Measurements from ENCODE around the gene APOBR.

The APOBR gene

DNA sequence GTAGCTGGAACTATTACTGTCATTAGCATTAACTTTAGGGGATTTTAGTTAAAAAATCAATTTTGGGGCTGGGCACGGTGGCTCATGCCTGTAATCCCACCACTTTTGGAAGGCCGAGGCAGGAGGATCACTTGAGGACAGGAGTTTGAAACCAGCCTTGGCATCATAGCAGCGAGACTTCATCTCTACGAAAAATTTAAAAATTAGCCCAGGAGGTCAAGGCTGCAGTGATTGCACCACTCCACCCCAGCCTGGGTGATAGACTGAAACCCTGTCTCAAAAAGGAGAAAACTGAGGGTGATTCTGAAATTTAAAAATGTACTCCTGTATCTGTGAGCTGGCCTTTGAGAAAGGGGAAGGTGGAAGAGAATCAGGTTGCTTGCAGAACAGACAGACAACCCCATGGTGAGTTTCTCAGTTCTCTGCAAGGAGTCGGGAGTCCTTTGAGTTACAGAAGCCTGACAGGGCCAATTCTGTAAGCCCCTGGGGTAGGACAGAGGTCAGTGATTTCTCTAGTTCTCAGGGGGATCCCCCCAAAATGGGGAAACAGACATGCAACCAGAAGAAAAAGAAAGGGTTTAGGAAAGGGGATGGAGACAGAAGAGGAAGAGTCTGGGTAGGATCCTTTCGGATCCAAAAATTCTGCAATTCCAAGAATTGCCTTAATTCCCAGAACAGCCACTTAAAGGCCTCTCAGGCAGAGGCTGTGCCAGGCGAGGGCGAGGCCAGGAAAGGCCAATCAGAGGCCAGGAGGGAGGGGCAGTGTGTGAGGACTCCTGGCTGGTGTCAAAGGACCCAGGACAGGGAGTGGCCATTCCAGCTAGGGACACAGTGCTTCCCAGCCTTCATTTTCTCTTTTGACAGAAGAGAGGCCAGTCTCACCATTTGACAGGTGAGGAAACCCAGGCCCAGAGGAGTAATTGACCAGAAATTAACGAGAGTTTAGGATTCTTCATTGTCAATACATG, 37.6 kb downstream of the APOBR start:
- H3K4me3 ChIP-seq (ENCODE audit: low read length): no peak overlapping the region
- TF ChIP-seq, protein P1, sequence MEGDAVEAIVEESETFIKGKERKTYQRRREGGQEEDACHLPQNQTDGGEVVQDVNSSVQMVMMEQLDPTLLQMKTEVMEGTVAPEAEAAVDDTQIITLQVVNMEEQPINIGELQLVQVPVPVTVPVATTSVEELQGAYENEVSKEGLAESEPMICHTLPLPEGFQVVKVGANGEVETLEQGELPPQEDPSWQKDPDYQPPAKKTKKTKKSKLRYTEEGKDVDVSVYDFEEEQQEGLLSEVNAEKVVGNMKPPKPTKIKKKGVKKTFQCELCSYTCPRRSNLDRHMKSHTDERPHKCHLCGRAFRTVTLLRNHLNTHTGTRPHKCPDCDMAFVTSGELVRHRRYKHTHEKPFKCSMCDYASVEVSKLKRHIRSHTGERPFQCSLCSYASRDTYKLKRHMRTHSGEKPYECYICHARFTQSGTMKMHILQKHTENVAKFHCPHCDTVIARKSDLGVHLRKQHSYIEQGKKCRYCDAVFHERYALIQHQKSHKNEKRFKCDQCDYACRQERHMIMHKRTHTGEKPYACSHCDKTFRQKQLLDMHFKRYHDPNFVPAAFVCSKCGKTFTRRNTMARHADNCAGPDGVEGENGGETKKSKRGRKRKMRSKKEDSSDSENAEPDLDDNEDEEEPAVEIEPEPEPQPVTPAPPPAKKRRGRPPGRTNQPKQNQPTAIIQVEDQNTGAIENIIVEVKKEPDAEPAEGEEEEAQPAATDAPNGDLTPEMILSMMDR (IDR thresholded peaks at IDR 0.05; ENCODE audit: insufficient read depth, low read depth, low read length, missing control alignments): no peak
- no peak for DNase-seq (ENCODE audit: low read depth)

GRCh38 chr16:28532940-28533647, 38.7 kb downstream of the APOBR start:
- no peak overlapping the region for H3K4me3 ChIP-seq (ENCODE audit: low read length)
- DNase-seq (ENCODE audit: low read depth): no peak
- TF ChIP-seq, protein P1 (IDR thresholded peaks at IDR 0.05; ENCODE audit: insufficient read depth, low read depth, low read length, missing control alignments): no peak

DNA sequence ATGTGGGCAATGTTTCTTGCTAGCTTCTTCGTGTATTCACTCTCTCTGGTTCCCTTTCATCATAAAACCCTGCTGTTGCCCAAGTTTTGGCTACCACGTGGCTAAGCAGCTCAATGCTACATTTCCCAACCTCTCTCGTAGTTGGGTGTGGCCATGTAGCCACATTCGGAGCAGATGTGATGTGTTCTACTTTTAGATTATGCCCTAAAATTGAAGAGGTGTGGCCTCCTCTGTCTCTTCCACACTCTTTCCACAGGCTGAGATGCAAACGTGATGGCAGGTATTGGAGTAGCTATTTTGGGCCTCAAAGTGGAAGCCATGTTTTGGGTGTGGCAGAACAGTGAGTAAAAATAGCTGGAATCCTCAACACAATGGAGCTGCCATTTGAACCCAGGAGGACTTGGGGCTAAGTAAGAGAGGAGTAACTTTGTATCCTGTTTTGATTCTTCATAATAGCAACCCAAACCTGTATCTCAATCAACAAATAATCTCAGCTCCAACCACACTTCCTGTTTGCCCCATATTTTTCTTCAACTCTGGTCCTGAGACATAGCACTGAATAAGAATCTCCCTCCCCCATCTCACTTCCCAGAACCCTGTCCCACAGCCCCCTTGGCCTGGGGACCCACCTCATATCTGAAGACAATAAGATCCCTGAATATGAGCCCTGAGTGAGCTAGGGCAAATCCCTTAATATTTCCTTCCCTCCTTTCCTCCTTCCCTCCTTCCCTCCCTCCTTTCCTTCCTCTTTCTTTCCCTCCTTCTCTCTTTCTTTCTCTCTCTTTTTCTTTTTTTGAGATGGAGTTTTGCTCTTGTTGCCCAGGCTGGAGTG, 40.3 kb downstream of the APOBR start:
- no peak overlapping the region for H3K4me3 ChIP-seq (ENCODE audit: low read length)
- peak; percentile 64 for DNase-seq (ENCODE audit: low read depth)
- TF ChIP-seq, protein P1 (IDR thresholded peaks at IDR 0.05; ENCODE audit: insufficient read depth, low read depth, low read length, missing control alignments): no peak

DNA sequence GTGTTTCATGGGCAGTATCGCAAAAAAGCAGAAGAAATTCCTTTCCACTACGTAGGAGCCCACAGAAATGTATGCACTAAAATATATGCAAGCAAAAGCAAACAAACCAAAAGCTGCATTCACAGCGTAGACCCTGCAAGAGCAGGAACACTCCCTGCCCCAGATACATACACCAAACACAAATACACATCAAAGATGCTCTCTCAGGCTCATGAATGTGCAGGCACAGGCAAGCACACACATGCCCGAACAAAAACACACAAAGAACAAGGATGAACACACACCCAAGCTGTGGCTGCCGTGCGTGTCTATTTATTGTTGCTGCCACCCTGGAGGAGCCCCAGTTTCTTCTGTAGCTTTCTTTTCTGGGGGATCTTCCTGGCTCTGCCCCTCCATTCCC, 42.6 kb downstream of the APOBR start:
- H3K4me3 ChIP-seq (ENCODE audit: low read length): peak overlapping the region; percentile 94
- TF ChIP-seq, protein P1 (IDR thresholded peaks at IDR 0.05; ENCODE audit: insufficient read depth, low read depth, low read length, missing control alignments): no peak
- DNase-seq (ENCODE audit: low read depth): peak; percentile 96

DNA sequence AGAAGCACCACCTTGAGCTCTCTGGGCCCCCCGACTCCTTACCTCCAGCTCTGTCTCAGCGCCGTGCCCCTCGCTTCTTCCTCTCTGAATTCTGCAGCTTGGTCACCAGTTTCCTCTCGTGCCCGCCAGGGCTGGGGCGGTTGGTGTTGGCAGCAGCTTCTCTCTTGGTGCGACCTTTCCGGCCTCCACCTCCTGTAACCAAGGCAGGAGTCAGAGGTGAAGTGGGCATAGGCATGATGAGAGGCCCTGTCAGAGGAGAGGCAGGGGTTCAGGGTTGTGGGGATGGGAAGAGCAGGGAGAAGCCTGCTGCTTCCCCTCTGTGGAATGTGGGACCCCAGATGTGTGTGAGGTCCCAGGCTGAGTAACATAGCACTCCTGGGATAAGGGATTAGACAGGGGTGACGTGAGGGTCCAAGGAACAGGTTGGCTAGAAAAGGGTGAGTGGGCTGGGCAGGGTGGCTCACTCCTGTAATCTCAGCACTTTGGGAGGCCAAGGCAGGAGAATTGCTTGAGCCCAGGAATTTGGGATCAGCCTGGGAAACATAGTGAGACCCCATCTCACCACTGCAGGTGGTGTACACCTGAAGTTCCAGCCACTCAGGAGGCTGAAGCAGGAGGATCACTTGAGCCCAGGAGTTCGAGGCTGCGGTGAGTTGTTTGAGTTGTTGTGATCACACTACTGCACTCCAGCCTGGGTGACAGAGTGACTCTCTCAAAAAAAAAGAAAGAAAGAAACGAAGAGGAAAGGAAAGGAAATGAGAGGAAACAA, 43.7 kb downstream of the APOBR start:
- H3K4me3 ChIP-seq (ENCODE audit: low read length): peak overlapping the region; percentile 94
- no peak for DNase-seq (ENCODE audit: low read depth)
- TF ChIP-seq, protein P1 (IDR thresholded peaks at IDR 0.05; ENCODE audit: insufficient read depth, low read depth, low read length, missing control alignments): no peak

Data from epithelial cell of esophagus (primary cell).